Endothelial cell of umbilical vein (primary cell): ENCODE measurements around the gene STAT4. TPM values are rescaled to one million over a fixed set of nuclear protein-coding genes. Genes with fewer than 3 reads are reported as not detected.

ENCODE experiments used
- BruUV-seq: library from RNA; stranded (reverse); fragments of 400-500 nt; replicated peaks from 2 replicates; lab custom pipeline; 2021; lab: Mats Ljungman, UMichigan
- CTCF ChIA-PET: fragments of 300-600, 350-600 bp; sonication (Branson Sonifier 250); formaldehyde crosslinking; loops from one replicate; lab custom pipeline; 2021; ENCODE audit warnings: antibody characterized with exemption, inconsistent platforms; lab: Charles Lee
- POLR2A ChIA-PET: fragments of 300-600, 350-600 bp; sonication (Branson Sonifier 250); formaldehyde crosslinking; loops from one replicate; lab custom pipeline; 2021; ENCODE audit warnings: antibody characterized with exemption, inconsistent platforms; lab: Charles Lee
- DNase-seq: peaks from one replicate; pipeline ENCODE4 v3.0.0-alpha.2; 2011; ENCODE audit warnings: low read depth, low spot score
- FAIRE-seq: peaks from 2 replicates; lab custom pipeline; 2011; peaks lifted over from hg19 to GRCh38; lab: Jason Lieb, UNC
- H2AFZ ChIP-seq: 2 replicates; pipeline ENCODE4 v1.6.0; 2012; ENCODE audit warnings: low read depth, low read length, control low read depth, inconsistent platforms
- H3K27ac ChIP-seq: 2 replicates; pipeline ENCODE4 v1.5.1; 2011; ENCODE audit warnings: low read depth, mild to moderate bottlenecking, control low read depth, low read length, moderate library complexity; ENCODE audit not compliant: insufficient read depth
- H3K27me3 ChIP-seq, 2 experiments: 2 replicates each; pipeline versions ENCODE4 v1.6.0 to v1.6.1; 2011; ENCODE audit warnings: low read length in 2 of 2, mixed read lengths in 1 of 2; ENCODE audit not compliant: control insufficient read depth in 2 of 2, insufficient read depth in 2 of 2
- H3K36me3 ChIP-seq, 2 experiments: 2 replicates in 1 of 2; 3 replicates in 1 of 2; pipeline ENCODE4 v1.5.1; 2011; ENCODE audit warnings: low read length in 2 of 2, mild to moderate bottlenecking in 1 of 2, moderate library complexity in 1 of 2; ENCODE audit not compliant: control insufficient read depth in 2 of 2, insufficient read depth in 2 of 2; ENCODE audit errors: extremely low read depth in 1 of 2
- H3K4me1 ChIP-seq: 3 replicates; pipeline ENCODE4 v1.5.1; 2011; ENCODE audit warnings: mild to moderate bottlenecking, low read length; ENCODE audit not compliant: control insufficient read depth, insufficient read depth; ENCODE audit errors: extremely low read depth
- H3K4me2 ChIP-seq: 2 replicates; pipeline ENCODE4 v1.6.1; 2011; ENCODE audit warnings: low read length, control low read depth, mixed read lengths; ENCODE audit not compliant: insufficient read depth
- H3K4me3 ChIP-seq, 3 experiments: fragments of 200-600 bp in 1 of 3; sonication (generic), shearing (Covaris generic) in 1 of 3; replicated peaks in 1 of 3; 2 replicates each; pipeline ENCODE4 v1.5.1; 2011 to 2016; ENCODE audit warnings: control low read depth in 3 of 3, low read length in 3 of 3, mild to moderate bottlenecking in 2 of 3, inconsistent platforms in 1 of 3, low read depth in 1 of 3, moderate library complexity in 1 of 3; ENCODE audit not compliant: insufficient read depth in 1 of 3
- H3K79me2 ChIP-seq: 2 replicates; pipeline ENCODE4 v1.6.0; 2012; ENCODE audit warnings: low read length, inconsistent platforms; ENCODE audit not compliant: control insufficient read depth, insufficient read depth
- H3K9ac ChIP-seq: replicated peaks from 2 replicates; pipeline ENCODE3; 2011; ENCODE audit warnings: low read length, control low read depth; ENCODE audit not compliant: insufficient read depth; ENCODE audit errors: extremely low read depth
- H3K9me1 ChIP-seq: replicated peaks from 3 replicates; pipeline ENCODE4 v1.6.0; 2011; ENCODE audit warnings: mild to moderate bottlenecking, low read length; ENCODE audit not compliant: control insufficient read depth, insufficient read depth; ENCODE audit errors: extremely low read depth
- H3K9me3 ChIP-seq: replicated peaks from 2 replicates; pipeline ENCODE4 v1.5.1; 2012; ENCODE audit warnings: low read length, inconsistent platforms; ENCODE audit not compliant: control insufficient read depth, insufficient read depth
- H4K20me1 ChIP-seq: replicated peaks from 2 replicates; pipeline ENCODE3; 2011; ENCODE audit warnings: mild to moderate bottlenecking, low read length; ENCODE audit not compliant: control insufficient read depth, insufficient read depth; ENCODE audit errors: extremely low read depth
- EZH2 ChIP-seq: IDR thresholded peaks from 2 replicates; pipeline ENCODE4 v1.6.1; 2012; ENCODE audit warnings: borderline replicate concordance, low read depth, mild to moderate bottlenecking, moderate library complexity, low read length, inconsistent platforms; ENCODE audit not compliant: severe bottlenecking
- FOS ChIP-seq: IDR thresholded peaks from 2 replicates; pipeline ENCODE4 v1.6.1; 2011; ENCODE audit warnings: mild to moderate bottlenecking, low read length, moderate library complexity, borderline replicate concordance; ENCODE audit not compliant: insufficient read depth
- GATA2 ChIP-seq: IDR thresholded peaks from 2 replicates; pipeline ENCODE4 v1.7.0; 2011; ENCODE audit warnings: low read depth, mild to moderate bottlenecking, moderate library complexity, mixed read lengths, low read length; ENCODE audit not compliant: insufficient read length, insufficient read depth
- JUN ChIP-seq: IDR thresholded peaks from 2 replicates; pipeline ENCODE4 v1.6.1; 2011; ENCODE audit warnings: borderline replicate concordance, low read depth; ENCODE audit not compliant: insufficient read length, insufficient read depth
- MYC ChIP-seq: IDR thresholded peaks from one replicate; pipeline ENCODE4 v1.6.1; 2011; ENCODE audit warnings: mild to moderate bottlenecking, low read depth, low read length
- POLR2A ChIP-seq: IDR thresholded peaks from 2 replicates; pipeline ENCODE4 v1.6.1; 2012; ENCODE audit warnings: low read depth, mild to moderate bottlenecking, control low read depth, low read length
- POLR2AphosphoS5 ChIP-seq: IDR thresholded peaks from 2 replicates; pipeline ENCODE4 v1.6.1; 2012; ENCODE audit warnings: low read depth, mild to moderate bottlenecking, control low read depth, low read length, moderate library complexity; ENCODE audit not compliant: insufficient read depth
- dilution Hi-C: fragments of 300-500 bp; cut with MboI; formaldehyde crosslinking; loops from one replicate; pipeline ENCODE4 v1.15.0; 2019; ENCODE audit warnings: low sequenced_read_pairs; ENCODE audit not compliant: extremely low pct_ligation_motif_present
- intact Hi-C: fragments of 100-400 bp; cut with micrococcal nuclease; formaldehyde crosslinking; loops from one replicate; pipeline ENCODE4 v1.10.0; 2022
- polyA plus RNA-seq, 4 experiments: library from polyadenylated mRNA; depleted of rRNA in 3 of 4; stranded (reverse) in 3 of 4; unstranded in 1 of 4; fragments of >200 nt; gene quantifications; 2 replicates each; pipeline versions ENCODE4 v1.2.1 to v1.2.3, GENCODE V29; 2011 to 2012; ENCODE audit warnings: missing spikeins in 1 of 4
- total RNA-seq: library from RNA; stranded (reverse); gene quantifications from 2 replicates; pipeline ENCODE4 v1.2.3, GENCODE V29; 2021
- TF ChIP-seq, protein P1 (sequence below), 2 donors: IDR thresholded peaks; 1 replicate in 1 of 2; 2 replicates in 1 of 2; pipeline ENCODE4 v1.5.1; 2011; ENCODE audit warnings: low read length in 2 of 2, mild to moderate bottlenecking in 2 of 2, moderate library complexity in 2 of 2, control low read depth in 1 of 2, inconsistent platforms in 1 of 2, low read depth in 1 of 2; ENCODE audit not compliant: insufficient read depth in 1 of 2; ENCODE audit errors: extremely low read depth in 1 of 2
- TF ChIP-seq, protein P2 (sequence below): IDR thresholded peaks from 2 replicates; pipeline ENCODE4 v1.6.1; 2011; ENCODE audit not compliant: insufficient read depth, insufficient read length

STAT4 gene
- total and polyA plus RNA-seq, 2 donors (not counting 3 experiments of a cell fraction or from before 2014, with no cell fraction given), result 0.46 to 1.2 TPM

DNA sequence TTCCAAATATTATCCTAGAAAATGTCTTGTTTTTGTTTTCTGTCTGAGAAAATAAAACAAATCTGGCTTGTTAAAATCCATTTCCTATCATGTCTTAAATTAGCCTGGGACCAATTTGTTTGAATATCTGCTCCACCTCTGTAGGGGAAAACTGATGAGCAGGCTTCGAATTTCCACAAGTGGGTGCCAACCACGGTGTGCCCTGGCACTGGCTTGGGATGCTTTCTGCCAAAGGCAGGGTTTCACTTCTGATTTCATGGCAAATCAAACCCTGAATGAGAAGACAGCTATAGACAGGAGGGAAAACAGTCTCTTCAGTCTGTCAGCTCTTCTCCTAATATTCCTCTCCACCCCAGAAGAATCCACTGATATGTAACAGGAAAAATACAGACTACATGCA, 33.7 kb upstream of the STAT4 start:
- Histone ChIP-seq H3K9me3 (no peaks in the 10 kb centered on the region), H3K9me1 (no peaks in the 10 kb centered on the region), H3K4me1 (no peaks in the 10 kb centered on the region), H3K4me2 (no peak overlapping the region), H3K9ac (no peak overlapping the region), H4K20me1 (no peaks in the 10 kb centered on the region), H3K27me3 (peaks cover 4 to 7% of the 10 kb centered on the region in 2 experiments), H2AFZ (no peak overlapping the region), H3K36me3 (no peaks in the 10 kb centered on the region), H3K79me2 (no peaks in the 10 kb centered on the region), H3K27ac (no peak overlapping the region), H3K4me3 (no peak overlapping the region)
- intact Hi-C loops (no loop called here), dilution Hi-C loops (no loop called here)
- no peak for TF ChIP-seq MYC
- TF ChIP-seq, protein P1, sequence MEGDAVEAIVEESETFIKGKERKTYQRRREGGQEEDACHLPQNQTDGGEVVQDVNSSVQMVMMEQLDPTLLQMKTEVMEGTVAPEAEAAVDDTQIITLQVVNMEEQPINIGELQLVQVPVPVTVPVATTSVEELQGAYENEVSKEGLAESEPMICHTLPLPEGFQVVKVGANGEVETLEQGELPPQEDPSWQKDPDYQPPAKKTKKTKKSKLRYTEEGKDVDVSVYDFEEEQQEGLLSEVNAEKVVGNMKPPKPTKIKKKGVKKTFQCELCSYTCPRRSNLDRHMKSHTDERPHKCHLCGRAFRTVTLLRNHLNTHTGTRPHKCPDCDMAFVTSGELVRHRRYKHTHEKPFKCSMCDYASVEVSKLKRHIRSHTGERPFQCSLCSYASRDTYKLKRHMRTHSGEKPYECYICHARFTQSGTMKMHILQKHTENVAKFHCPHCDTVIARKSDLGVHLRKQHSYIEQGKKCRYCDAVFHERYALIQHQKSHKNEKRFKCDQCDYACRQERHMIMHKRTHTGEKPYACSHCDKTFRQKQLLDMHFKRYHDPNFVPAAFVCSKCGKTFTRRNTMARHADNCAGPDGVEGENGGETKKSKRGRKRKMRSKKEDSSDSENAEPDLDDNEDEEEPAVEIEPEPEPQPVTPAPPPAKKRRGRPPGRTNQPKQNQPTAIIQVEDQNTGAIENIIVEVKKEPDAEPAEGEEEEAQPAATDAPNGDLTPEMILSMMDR (IDR thresholded peaks at IDR 0.05; ENCODE audit: extremely low read depth in 1 of 2, insufficient read depth in 1 of 2, low read depth in 1 of 2, low read length in 2 of 2), result no peak
- TF ChIP-seq GATA2, result no peak
- no peak for TF ChIP-seq JUN
- TF ChIP-seq POLR2AphosphoS5, result no peak
- TF ChIP-seq EZH2, result no peak
- TF ChIP-seq, protein P2, sequence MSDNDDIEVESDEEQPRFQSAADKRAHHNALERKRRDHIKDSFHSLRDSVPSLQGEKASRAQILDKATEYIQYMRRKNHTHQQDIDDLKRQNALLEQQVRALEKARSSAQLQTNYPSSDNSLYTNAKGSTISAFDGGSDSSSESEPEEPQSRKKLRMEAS, result no peak
- TF ChIP-seq FOS, result no peak
- TF ChIP-seq POLR2A, result no peak
- BruUV-seq, result no TSS peak
- no peak for FAIRE-seq
- ChIA-PET POLR2A (no interaction called here), CTCF (interaction anchor here (2.0 kb wide), 1 partner anchor 29 kb away, joined by 5 read pairs; no protein-coding TSS in a partner anchor)
- DNase-seq, result no peak
